Measurements from ENCODE around the gene KIAA1217.

GRCh38 chr10:24453404-24453830 lies 244.5 kb downstream of the KIAA1217 start:
- TF ChIP-seq, protein P1, sequence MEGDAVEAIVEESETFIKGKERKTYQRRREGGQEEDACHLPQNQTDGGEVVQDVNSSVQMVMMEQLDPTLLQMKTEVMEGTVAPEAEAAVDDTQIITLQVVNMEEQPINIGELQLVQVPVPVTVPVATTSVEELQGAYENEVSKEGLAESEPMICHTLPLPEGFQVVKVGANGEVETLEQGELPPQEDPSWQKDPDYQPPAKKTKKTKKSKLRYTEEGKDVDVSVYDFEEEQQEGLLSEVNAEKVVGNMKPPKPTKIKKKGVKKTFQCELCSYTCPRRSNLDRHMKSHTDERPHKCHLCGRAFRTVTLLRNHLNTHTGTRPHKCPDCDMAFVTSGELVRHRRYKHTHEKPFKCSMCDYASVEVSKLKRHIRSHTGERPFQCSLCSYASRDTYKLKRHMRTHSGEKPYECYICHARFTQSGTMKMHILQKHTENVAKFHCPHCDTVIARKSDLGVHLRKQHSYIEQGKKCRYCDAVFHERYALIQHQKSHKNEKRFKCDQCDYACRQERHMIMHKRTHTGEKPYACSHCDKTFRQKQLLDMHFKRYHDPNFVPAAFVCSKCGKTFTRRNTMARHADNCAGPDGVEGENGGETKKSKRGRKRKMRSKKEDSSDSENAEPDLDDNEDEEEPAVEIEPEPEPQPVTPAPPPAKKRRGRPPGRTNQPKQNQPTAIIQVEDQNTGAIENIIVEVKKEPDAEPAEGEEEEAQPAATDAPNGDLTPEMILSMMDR (IDR thresholded peaks at IDR 0.05; ENCODE audit: poor library complexity, severe bottlenecking), result no peak
- TF ChIP-seq EP300 (conservative IDR thresholded peaks at IDR 0.05; ENCODE audit: poor library complexity, severe bottlenecking), result no peak
- TF ChIP-seq EZH2 (IDR thresholded peaks at IDR 0.05; ENCODE audit: borderline replicate concordance, insufficient read depth, low read length, poor library complexity, severe bottlenecking), result no peak
- TF ChIP-seq POLR2AphosphoS5 (IDR thresholded peaks at IDR 0.05), result no peak
- TF ChIP-seq SMC3 (conservative IDR thresholded peaks at IDR 0.05; ENCODE audit: poor library complexity), result no peak
